Astrocyte (in vitro differentiated cells and primary cell): ENCODE results near the gene RASA2. TPM values are rescaled to one million over a fixed set of nuclear protein-coding genes. Genes with fewer than 3 reads are reported as not detected.
"Not testable (repeated sequence)": the region's sequence is repeated elsewhere in the genome, so short reads cannot be mapped to it uniquely, and the experiment has no call there.

Experiments
- DNase-seq: peaks from one replicate; pipeline ENCODE4 v3.0.0-alpha.2; 2010; ENCODE audit warnings: low read depth
- FAIRE-seq: peaks from 2 replicates; lab custom pipeline; 2011; peaks lifted over from hg19 to GRCh38; lab: Jason Lieb, UNC
- H2AFZ ChIP-seq: 2 replicates; pipeline ENCODE4 v1.6.0; 2012; ENCODE audit warnings: low read depth, low read length, inconsistent platforms
- H3K27ac ChIP-seq: 2 replicates; pipeline ENCODE4 v1.5.1; 2011; ENCODE audit warnings: low read depth, low read length, inconsistent platforms
- H3K27me3 ChIP-seq: 2 replicates; pipeline ENCODE4 v1.6.0; 2011; ENCODE audit warnings: low read length, inconsistent platforms; ENCODE audit not compliant: insufficient read depth
- H3K36me3 ChIP-seq: 2 replicates; pipeline ENCODE4 v1.5.1; 2011; ENCODE audit warnings: low read length, inconsistent platforms; ENCODE audit not compliant: insufficient read depth
- H3K4me1 ChIP-seq: 2 replicates; pipeline ENCODE4 v1.5.1; 2011; ENCODE audit warnings: low read length, inconsistent platforms; ENCODE audit not compliant: insufficient read depth
- H3K4me2 ChIP-seq: 2 replicates; pipeline ENCODE4 v1.6.0; 2012; ENCODE audit warnings: low read length, inconsistent platforms
- H3K4me3 ChIP-seq: 2 replicates; pipeline ENCODE4 v1.5.1; 2011; ENCODE audit warnings: low read depth, mild to moderate bottlenecking, low read length, inconsistent platforms; ENCODE audit not compliant: insufficient read depth
- H3K79me2 ChIP-seq: 2 replicates; pipeline ENCODE4 v1.6.0; 2012; ENCODE audit warnings: mild to moderate bottlenecking, low read length, inconsistent platforms; ENCODE audit not compliant: insufficient read depth
- H3K9ac ChIP-seq: 2 replicates; pipeline ENCODE4 v1.6.0; 2012; ENCODE audit warnings: mild to moderate bottlenecking, low read length, inconsistent platforms
- H3K9me3 ChIP-seq: 2 replicates; pipeline ENCODE4 v1.5.1; 2012; ENCODE audit warnings: low read depth, mild to moderate bottlenecking, low read length, inconsistent platforms; ENCODE audit not compliant: insufficient read depth
- H4K20me1 ChIP-seq: 2 replicates; pipeline ENCODE4 v1.6.0; 2012; ENCODE audit warnings: low read length, inconsistent platforms; ENCODE audit not compliant: insufficient read depth
- H3K27ac Mint-ChIP-seq: one replicate; pipeline ENCODE4 v1.8.0; 2021; ENCODE audit warnings: mild to moderate bottlenecking, mixed read lengths; ENCODE audit not compliant: unreplicated experiment
- H3K27me3 Mint-ChIP-seq: one replicate; pipeline ENCODE4 v1.8.0; 2021; ENCODE audit warnings: low read depth, mixed read lengths; ENCODE audit not compliant: unreplicated experiment
- H3K36me3 Mint-ChIP-seq: one replicate; pipeline ENCODE4 v1.8.0; 2021; ENCODE audit warnings: low read depth, mixed read lengths; ENCODE audit not compliant: unreplicated experiment
- H3K4me1 Mint-ChIP-seq: one replicate; pipeline ENCODE4 v1.8.0; 2021; ENCODE audit warnings: low read depth, mixed read lengths; ENCODE audit not compliant: unreplicated experiment
- H3K4me3 Mint-ChIP-seq: one replicate; pipeline ENCODE4 v1.8.0; 2021; ENCODE audit warnings: mild to moderate bottlenecking, moderate library complexity, mixed read lengths; ENCODE audit not compliant: unreplicated experiment
- H3K9me3 Mint-ChIP-seq: one replicate; pipeline ENCODE4 v1.8.0; 2021; ENCODE audit warnings: mild to moderate bottlenecking, mixed read lengths; ENCODE audit not compliant: unreplicated experiment
- CTCF ChIP-seq: IDR thresholded peaks from 2 replicates; pipeline ENCODE4 v1.5.1; 2011; ENCODE audit warnings: low read depth, mild to moderate bottlenecking, inconsistent platforms, low read length, moderate library complexity; ENCODE audit not compliant: insufficient read depth
- EZH2 ChIP-seq: IDR thresholded peaks from 2 replicates; pipeline ENCODE4 v1.6.1; 2012; ENCODE audit warnings: mild to moderate bottlenecking, low read length, inconsistent platforms; ENCODE audit not compliant: insufficient read depth
- total RNA-seq: library from RNA; stranded (reverse); gene quantifications from 2 replicates; pipeline ENCODE4 v1.2.1, GENCODE V29; 2021

Gene RASA2
- total RNA-seq, 1 donor from 2014 or later, result 19.0 TPM

- no peak for FAIRE-seq
- H3K27ac Mint-ChIP-seq, result peak overlapping the region; percentile 21
- H3K36me3 Mint-ChIP-seq, result peaks cover 2% of the 10 kb centered on the region
Measured at GRCh38 chr3:141477224-141477623, 9.6 kb upstream of the RASA2 start.

GRCh38 chr3:141478139-141478538 lies 8.7 kb upstream of the RASA2 start:
- TF ChIP-seq CTCF (no peak), EZH2 (no peak)
- no peaks in the 10 kb centered on the region for H3K79me2 ChIP-seq
- H4K20me1 ChIP-seq, result no peaks in the 10 kb centered on the region
- H3K4me1 ChIP-seq, result peaks cover 6% of the 10 kb centered on the region
- H3K9me3 ChIP-seq, result no peaks in the 10 kb centered on the region
- H3K36me3 ChIP-seq, result no peaks in the 10 kb centered on the region
- Mint-ChIP-seq H3K9me3 (no peaks in the 10 kb centered on the region), H3K27me3 (no peaks in the 10 kb centered on the region), H3K36me3 (peaks cover 2% of the 10 kb centered on the region), H3K4me3 (no peak overlapping the region), H3K27ac (no peak overlapping the region), H3K4me1 (peaks cover 18% of the 10 kb centered on the region)
- H2AFZ ChIP-seq, result no peak overlapping the region
- H3K9ac ChIP-seq, result no peak overlapping the region
- H3K4me2 ChIP-seq, result no peak overlapping the region
- no peak for FAIRE-seq
- H3K27ac ChIP-seq, result no peak overlapping the region
- no peaks in the 10 kb centered on the region for H3K27me3 ChIP-seq
- no peak overlapping the region for H3K4me3 ChIP-seq
- DNase-seq, result no peak

More at GRCh38 chr3:141477224-141477623, 9.6 kb upstream of the RASA2 start:
- Histone ChIP-seq H3K27ac (peak overlapping the region; percentile 49), H3K9me3 (no peaks in the 10 kb centered on the region), H4K20me1 (no peaks in the 10 kb centered on the region), H3K4me2 (peak overlapping the region; percentile 35), H3K36me3 (no peaks in the 10 kb centered on the region), H3K9ac (no peak overlapping the region), H3K4me3 (no peak overlapping the region), H3K79me2 (no peaks in the 10 kb centered on the region), H2AFZ (peak overlapping the region; percentile 19), H3K4me1 (peaks cover 6% of the 10 kb centered on the region), H3K27me3 (no peaks in the 10 kb centered on the region)
- no peaks in the 10 kb centered on the region for H3K27me3 Mint-ChIP-seq
- DNase-seq, result peak; percentile 90
- no peak overlapping the region for H3K4me3 Mint-ChIP-seq
- no peak for TF ChIP-seq CTCF
- TF ChIP-seq EZH2, result no peak
- H3K9me3 Mint-ChIP-seq, result no peaks in the 10 kb centered on the region
- H3K4me1 Mint-ChIP-seq, result peaks cover 16% of the 10 kb centered on the region

GRCh38 chr3:141478840-141479239 lies 8.0 kb upstream of the RASA2 start:
- not testable (repeated sequence) for H3K27ac Mint-ChIP-seq, H3K27ac ChIP-seq, FAIRE-seq, H3K4me2 ChIP-seq, H3K36me3 Mint-ChIP-seq, H4K20me1 ChIP-seq, H3K9me3 Mint-ChIP-seq, DNase-seq, H3K36me3 ChIP-seq, H3K27me3 Mint-ChIP-seq, H3K9ac ChIP-seq, H3K9me3 ChIP-seq, H2AFZ ChIP-seq, H3K79me2 ChIP-seq, H3K4me3 Mint-ChIP-seq, H3K4me1 ChIP-seq, H3K27me3 ChIP-seq, H3K4me3 ChIP-seq
- H3K4me1 Mint-ChIP-seq, result peaks cover 18% of the 10 kb centered on the region
